Fibroblast of peridontal ligament (primary cell): ENCODE measurements around the gene ENPP1.

ENCODE experiments used
- DNase-seq: peaks from one replicate; pipeline ENCODE4 v3.0.0-alpha.2; 2010; ENCODE audit errors: extremely low read depth

The ENPP1 gene

GRCh38 chr6:131784561-131784960, 23.3 kb upstream of the ENPP1 start:
- DNase-seq, result peak; percentile 80

GRCh38 chr6:131787079-131787478, 20.7 kb upstream of the ENPP1 start:
- no peak for DNase-seq

GRCh38 chr6:131787766-131788712, 19.8 kb upstream of the ENPP1 start:
- DNase-seq, result peak; percentile 66

GRCh38 chr6:131789219-131789618, 18.6 kb upstream of the ENPP1 start:
- DNase-seq, result no peak

GRCh38 chr6:131791476-131791875, 16.3 kb upstream of the ENPP1 start:
- DNase-seq, result no peak

GRCh38 chr6:131792091-131792496, 15.7 kb upstream of the ENPP1 start:
- peak; percentile 53 for DNase-seq

GRCh38 chr6:131795366-131795765, 12.5 kb upstream of the ENPP1 start:
- DNase-seq, result no peak

GRCh38 chr6:131802347-131802746, 5.5 kb upstream of the ENPP1 start:
- no peak for DNase-seq

- DNase-seq, result no peak
These were observed 4.6 kb upstream of the ENPP1 start for GRCh38 chr6:131803007-131803769.

GRCh38 chr6:131804131-131804530, 3.7 kb upstream of the ENPP1 start:
- DNase-seq, result no peak

GRCh38 chr6:131807321-131807643, 538 bp upstream of the ENPP1 start:
- DNase-seq, result no peak

- DNase-seq, result no peak
These were observed 845 bp downstream of the ENPP1 start for GRCh38 chr6:131808460-131809269.

GRCh38 chr6:131811500-131811899, 3.7 kb downstream of the ENPP1 start:
- DNase-seq, result no peak

- DNase-seq, result peak; percentile 29
These were observed 6.2 kb downstream of the ENPP1 start for GRCh38 chr6:131813991-131814390.

- no peak for DNase-seq
These were observed 9.0 kb downstream of the ENPP1 start for GRCh38 chr6:131816869-131817268.

- DNase-seq, result peak; percentile 78
These were observed 11.8 kb downstream of the ENPP1 start for GRCh38 chr6:131819572-131820124.

- no peak for DNase-seq
These were observed 13.4 kb downstream of the ENPP1 start for GRCh38 chr6:131821010-131821807.

- DNase-seq, result no peak
These were observed 14.3 kb downstream of the ENPP1 start for GRCh38 chr6:131822119-131822518.

GRCh38 chr6:131823276-131823902, 15.6 kb downstream of the ENPP1 start:
- DNase-seq, result no peak

- peak; percentile 25 for DNase-seq
These were observed 18.1 kb downstream of the ENPP1 start for GRCh38 chr6:131825946-131826345.
